Transverse colon (tissue), 4 donors: ENCODE measurements around the gene HELZ. TPM values are rescaled to one million over a fixed set of nuclear protein-coding genes. Genes with fewer than 3 reads are reported as not detected.

ENCODE experiments used
- DNase-seq: peaks from one replicate; pipeline ENCODE4 v3.0.0-alpha.2; 2019
- H3K27ac ChIP-seq, 4 donors: fragments of 200-600 bp; sonication (generic); 2 replicates each; pipeline ENCODE4 v1.5.1; 2016 to 2018; ENCODE audit warnings: inconsistent platforms in 4 of 4
- H3K27me3 ChIP-seq: fragments of 200-600 bp; sonication (generic); 2 replicates; pipeline ENCODE4 v1.5.1; 2017; ENCODE audit warnings: inconsistent platforms
- H3K36me3 ChIP-seq, 4 donors: fragments of 200-600 bp; sonication (generic); 2 replicates each; pipeline ENCODE4 v1.5.1; 2017 to 2019; ENCODE audit warnings: inconsistent platforms in 4 of 4
- H3K4me1 ChIP-seq, 4 donors: fragments of 200-600 bp; sonication (generic); 2 replicates each; pipeline ENCODE4 v1.5.1; 2017 to 2020; ENCODE audit warnings: inconsistent platforms in 4 of 4
- H3K4me3 ChIP-seq, 4 donors: fragments of 200-600 bp; sonication (generic); 1 replicate in 1 of 4; 2 replicates in 3 of 4; pipeline versions ENCODE4 v1.5.1 to v1.6.1; 2017 to 2019; ENCODE audit warnings: inconsistent platforms in 4 of 4
- H3K9me3 ChIP-seq, 2 donors: fragments of 200-600 bp; sonication (generic); 2 replicates each; pipeline ENCODE4 v1.5.1; 2017 to 2019; ENCODE audit warnings: inconsistent platforms in 2 of 2
- EP300 ChIP-seq: sonication (generic); formaldehyde crosslinking; IDR thresholded peaks from one replicate; pipeline ENCODE4 v1.6.1; 2017; ENCODE audit warnings: antibody characterized with exemption, low read depth
- POLR2A ChIP-seq: fragments of 450-650 bp; IDR thresholded peaks from one replicate; pipeline ENCODE4 v1.6.1; 2016; ENCODE audit warnings: antibody characterized with exemption, mild to moderate bottlenecking, moderate library complexity
- POLR2AphosphoS5 ChIP-seq, 3 donors: sonication (generic); formaldehyde crosslinking; IDR thresholded peaks; one replicate each; pipeline ENCODE4 v1.6.1; 2016; ENCODE audit warnings: antibody characterized with exemption in 3 of 3
- WGBS, 2 donors: methylation state at CpG; one replicate each; pipeline ENCODE4 v1.1.5; 2018; ENCODE audit warnings: low coverage in 1 of 2; 5-methylcytosine and 5-hydroxymethylcytosine counted together
- in situ Hi-C, 4 donors: fragments of 200-750 bp; cut with MboI; loops; one replicate each; pipeline versions ENCODE4 v1.15.0 to v1.15.1; 2017; ENCODE audit warnings: low sequenced_read_pairs in 3 of 4, low pct_ligation_motif_present in 1 of 4, low pct_unique_long_range_greater_than_20kb in 1 of 4
- intact Hi-C: fragments of 100-400 bp; cut with DNase I; formaldehyde crosslinking; loops from one replicate; pipeline ENCODE4 v1.15.1; 2023; ENCODE audit warnings: low total_unique reads
- total RNA-seq, 4 donors: library from RNA; depleted of rRNA; stranded (reverse); fragments of >200 nt; gene quantifications; one replicate each; pipeline ENCODE4 v1.1.0, GENCODE V29; 2016
- TF ChIP-seq, protein P1 (sequence below), 5 experiments: fragments of 200-600 bp in 3 of 5; fragments of 450-650 bp in 2 of 5; sonication (generic) in 3 of 5; IDR thresholded peaks; 1 replicate in 2 of 5; 2 replicates in 3 of 5; pipeline ENCODE4 v1.5.1; 2016 to 2017; ENCODE audit warnings: antibody characterized with exemption in 5 of 5, inconsistent platforms in 3 of 5, mild to moderate bottlenecking in 2 of 5, moderate library complexity in 1 of 5

Gene HELZ
- total RNA-seq, 4 donors from 2014 or later, result 31.8 to 126 (median 56.0) TPM

DNA sequence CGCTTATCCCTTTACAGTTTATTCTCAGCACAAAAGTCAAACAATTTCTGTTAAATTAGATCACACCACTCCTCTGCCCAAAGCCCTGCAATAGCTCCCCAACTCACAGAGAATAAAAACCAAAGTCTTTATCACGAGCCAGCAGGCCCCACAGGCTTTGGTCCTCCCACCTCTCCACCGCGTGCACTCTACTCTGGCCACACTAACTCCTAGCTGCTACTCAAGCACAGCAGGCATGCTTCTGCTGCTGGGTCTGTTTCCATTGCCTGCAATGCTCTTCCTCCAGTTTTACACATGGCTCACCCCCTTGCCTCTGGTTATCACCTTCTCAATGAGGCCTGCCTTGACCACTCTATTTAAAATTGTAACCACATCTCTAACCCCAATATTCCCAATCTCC lies 27.6 kb downstream of the HELZ start:
- H3K9me3 ChIP-seq, result no peaks in the 10 kb centered on the region
- no peak for DNase-seq
- H3K4me1 ChIP-seq, result peaks cover 2 to 32% (median 4%) of the 10 kb centered on the region in 4 donors
- WGBS, 2 donors, result 97 to 98% methylated on average over 4 of the region's 4 CpGs
- H3K36me3 ChIP-seq, result peaks cover 0 to 25% (median 7%) of the 10 kb centered on the region in 4 donors
- intact Hi-C loops (no loop called here), in situ Hi-C loops (no loop called here)
- no peaks in the 10 kb centered on the region for H3K27me3 ChIP-seq
- H3K27ac ChIP-seq, result no peak overlapping the region
- TF ChIP-seq POLR2AphosphoS5 (IDR thresholded peaks at IDR 0.05) (no peak), EP300 (no peak)
- no peak overlapping the region for H3K4me3 ChIP-seq

DNA sequence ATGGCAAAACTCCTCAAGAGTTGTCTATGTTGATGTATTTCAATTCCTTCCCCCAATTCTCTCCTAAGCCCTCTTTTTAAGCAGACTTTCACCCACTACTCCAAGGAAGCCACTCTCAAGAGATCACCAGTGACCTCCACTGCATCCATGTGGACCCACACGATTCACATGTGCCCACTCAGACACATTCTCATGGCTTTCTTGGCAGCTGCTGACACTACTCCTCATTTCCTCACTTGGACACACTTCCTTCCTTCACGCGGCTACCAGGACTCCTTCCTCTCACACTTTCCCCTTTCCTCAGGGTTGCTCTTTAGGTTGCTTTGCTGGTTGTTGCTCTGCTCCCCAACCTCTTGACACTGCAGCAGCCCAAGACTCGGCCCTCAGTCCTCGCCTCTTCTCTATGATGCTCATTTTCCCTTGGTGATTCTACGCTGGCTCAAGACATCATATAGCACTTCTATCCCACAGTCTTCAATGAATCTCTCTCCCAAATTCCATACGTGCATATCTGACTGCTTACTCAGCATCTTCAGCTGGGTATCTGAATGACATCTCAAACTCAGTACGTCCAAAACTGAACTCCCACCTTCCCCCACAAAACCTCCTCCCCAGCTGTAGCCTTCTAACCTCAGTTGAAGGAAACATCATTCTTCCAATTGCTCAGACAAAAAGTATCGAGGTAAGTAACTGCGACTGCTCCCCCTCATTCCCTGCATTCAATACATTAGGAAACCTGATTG lies 28.2 kb downstream of the HELZ start:
- H3K36me3 ChIP-seq, result peaks cover 0 to 25% (median 7%) of the 10 kb centered on the region in 4 donors
- 92% methylated on average over 8 to 10 of the region's 10 CpGs for WGBS, 2 donors
- in situ Hi-C loops (no loop called here), intact Hi-C loops (no loop called here)
- TF ChIP-seq EP300, result no peak
- no peak for TF ChIP-seq POLR2A
- TF ChIP-seq, protein P1, sequence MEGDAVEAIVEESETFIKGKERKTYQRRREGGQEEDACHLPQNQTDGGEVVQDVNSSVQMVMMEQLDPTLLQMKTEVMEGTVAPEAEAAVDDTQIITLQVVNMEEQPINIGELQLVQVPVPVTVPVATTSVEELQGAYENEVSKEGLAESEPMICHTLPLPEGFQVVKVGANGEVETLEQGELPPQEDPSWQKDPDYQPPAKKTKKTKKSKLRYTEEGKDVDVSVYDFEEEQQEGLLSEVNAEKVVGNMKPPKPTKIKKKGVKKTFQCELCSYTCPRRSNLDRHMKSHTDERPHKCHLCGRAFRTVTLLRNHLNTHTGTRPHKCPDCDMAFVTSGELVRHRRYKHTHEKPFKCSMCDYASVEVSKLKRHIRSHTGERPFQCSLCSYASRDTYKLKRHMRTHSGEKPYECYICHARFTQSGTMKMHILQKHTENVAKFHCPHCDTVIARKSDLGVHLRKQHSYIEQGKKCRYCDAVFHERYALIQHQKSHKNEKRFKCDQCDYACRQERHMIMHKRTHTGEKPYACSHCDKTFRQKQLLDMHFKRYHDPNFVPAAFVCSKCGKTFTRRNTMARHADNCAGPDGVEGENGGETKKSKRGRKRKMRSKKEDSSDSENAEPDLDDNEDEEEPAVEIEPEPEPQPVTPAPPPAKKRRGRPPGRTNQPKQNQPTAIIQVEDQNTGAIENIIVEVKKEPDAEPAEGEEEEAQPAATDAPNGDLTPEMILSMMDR (IDR thresholded peaks at IDR 0.05), result no peak
- TF ChIP-seq POLR2AphosphoS5 (IDR thresholded peaks at IDR 0.05), result no peak
- no peaks in the 10 kb centered on the region for H3K27me3 ChIP-seq
- DNase-seq, result no peak
- no peak overlapping the region for H3K27ac ChIP-seq
- H3K4me3 ChIP-seq, result no peak overlapping the region
- no peaks in the 10 kb centered on the region for H3K9me3 ChIP-seq
- peaks cover 3 to 34% (median 5%) of the 10 kb centered on the region in 4 donors for H3K4me1 ChIP-seq

DNA sequence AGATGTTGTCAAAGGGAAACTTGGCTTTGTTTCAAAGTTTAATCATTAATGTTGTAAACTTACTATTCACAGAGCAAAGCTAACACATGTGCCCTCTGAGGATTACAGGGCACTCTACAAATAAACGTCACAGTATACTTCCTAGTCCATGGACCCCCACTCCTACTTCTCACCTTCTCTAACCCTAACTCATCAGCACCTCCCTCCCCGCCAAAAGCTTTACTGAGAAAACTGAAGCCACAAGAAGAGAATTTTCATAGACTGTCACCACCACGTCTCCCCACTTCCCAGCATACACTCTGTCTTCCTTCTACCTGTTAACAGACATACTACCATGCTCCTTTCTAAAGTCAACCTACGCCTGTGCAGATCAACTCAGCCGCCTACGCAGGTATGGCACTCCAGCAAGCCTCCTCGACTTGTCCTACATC lies 29.0 kb downstream of the HELZ start:
- Histone ChIP-seq H3K27me3 (no peaks in the 10 kb centered on the region), H3K9me3 (no peaks in the 10 kb centered on the region), H3K4me3 (no peak overlapping the region), H3K4me1 (peaks cover 3 to 36% (median 5%) of the 10 kb centered on the region in 4 donors), H3K27ac (no peak overlapping the region), H3K36me3 (peaks cover 0 to 25% (median 7%) of the 10 kb centered on the region in 4 donors)
- in situ Hi-C loops, result no loop called here
- intact Hi-C loops, result no loop called here
- no peak for DNase-seq
- TF ChIP-seq, protein P1 (IDR thresholded peaks at IDR 0.05), result no peak
- TF ChIP-seq EP300, result no peak
- no peak for TF ChIP-seq POLR2A
- no peak for TF ChIP-seq POLR2AphosphoS5 (IDR thresholded peaks at IDR 0.05)
- WGBS, 2 donors, result 75 to 76% methylated on average over 7 of the region's 7 CpGs

DNA sequence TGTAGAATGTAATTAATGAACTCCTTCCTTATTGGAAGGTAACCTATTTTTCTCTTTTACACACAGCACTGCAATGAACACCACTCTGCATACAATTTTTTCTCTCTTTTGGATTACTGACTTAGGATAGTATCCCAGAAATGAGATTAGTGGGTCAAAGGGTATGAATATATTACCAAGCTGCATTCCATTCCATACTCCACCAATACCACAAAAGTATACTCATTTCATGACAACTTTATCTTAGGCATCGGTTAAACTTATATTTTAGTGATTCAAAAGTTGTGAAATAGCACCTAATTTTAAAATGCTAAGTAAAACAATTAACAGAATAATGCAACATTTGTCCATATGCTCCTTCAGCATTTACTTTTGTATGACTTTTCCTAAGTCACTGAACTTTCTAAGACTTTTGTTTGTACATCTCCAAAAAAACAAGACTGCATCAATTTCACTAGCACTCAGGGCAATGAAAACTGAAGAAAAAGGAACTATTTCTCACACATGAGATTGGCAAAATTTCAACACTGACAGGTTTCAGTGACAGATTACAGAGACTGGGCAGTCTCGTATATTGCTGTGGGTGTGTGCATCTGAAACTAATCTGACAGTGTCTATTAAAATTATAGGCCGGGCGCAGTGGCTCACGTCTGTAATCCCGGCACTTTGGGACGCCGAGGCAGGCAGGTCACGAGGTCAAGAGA lies 32.1 kb downstream of the HELZ start:
- WGBS, 2 donors, result 47 to 55% methylated on average over 1 to 9 of the region's 9 CpGs

More for the DNA sequence above, 32.1 kb downstream of the HELZ start:
- Histone ChIP-seq H3K36me3 (peaks cover 0 to 16% (median 3%) of the 10 kb centered on the region in 4 donors), H3K4me1 (peaks cover 3 to 47% (median 9%) of the 10 kb centered on the region in 4 donors), H3K27ac (no peak overlapping the region), H3K27me3 (no peaks in the 10 kb centered on the region), H3K9me3 (no peaks in the 10 kb centered on the region), H3K4me3 (no peak overlapping the region)
- in situ Hi-C loops (no loop called here), intact Hi-C loops (no loop called here)
- DNase-seq, result no peak
- TF ChIP-seq, protein P1 (IDR thresholded peaks at IDR 0.05), result no peak
- TF ChIP-seq POLR2A (no peak), POLR2AphosphoS5 (IDR thresholded peaks at IDR 0.05) (no peak), EP300 (no peak)
